Sigmoid colon (tissue), 7 donors: ENCODE measurements around the gene TALDO1. TPM values are rescaled to one million over a fixed set of nuclear protein-coding genes. Genes with fewer than 3 reads are reported as not detected.

Experiments
- DNase-seq: peaks from one replicate; pipeline ENCODE4 v3.0.0-alpha.2; 2019
- H3K27ac ChIP-seq, 4 donors: fragments of 200-600 bp; sonication (generic); one replicate each; pipeline ENCODE4 v1.5.1; 2016 to 2019; ENCODE audit warnings: mild to moderate bottlenecking in 1 of 4
- H3K27me3 ChIP-seq, 3 donors: fragments of 200-600 bp; sonication (generic); one replicate each; pipeline ENCODE4 v1.5.1; 2019; ENCODE audit warnings: mild to moderate bottlenecking in 1 of 3
- H3K36me3 ChIP-seq, 4 donors: fragments of 200-600 bp; sonication (generic); one replicate each; pipeline ENCODE4 v1.5.1; 2016 to 2019
- H3K4me1 ChIP-seq, 4 donors: fragments of 200-600 bp; sonication (generic); one replicate each; pipeline ENCODE4 v1.5.1; 2017 to 2019
- H3K4me3 ChIP-seq, 4 donors: fragments of 200-600 bp; sonication (generic); one replicate each; pipeline ENCODE4 v1.5.1; 2017 to 2019; ENCODE audit warnings: mild to moderate bottlenecking in 2 of 4, moderate library complexity in 1 of 4
- H3K9me3 ChIP-seq, 4 donors: fragments of 200-600 bp in 3 of 4; sonication (generic) in 3 of 4; one replicate each; pipeline versions ENCODE4 v1.5.1 to v1.6.1; 2013 to 2019
- EP300 ChIP-seq, 4 donors: sonication (generic); formaldehyde crosslinking; IDR thresholded peaks; one replicate each; pipeline ENCODE4 v1.6.1; 2017; ENCODE audit warnings: antibody characterized with exemption in 4 of 4
- POLR2A ChIP-seq, 2 donors: fragments of 450-650 bp; IDR thresholded peaks; one replicate each; pipeline ENCODE4 v1.6.1; 2016; ENCODE audit warnings: antibody characterized with exemption in 2 of 2, mild to moderate bottlenecking in 2 of 2, moderate library complexity in 2 of 2
- POLR2AphosphoS5 ChIP-seq, 4 donors: sonication (generic); formaldehyde crosslinking; IDR thresholded peaks; one replicate each; pipeline ENCODE4 v1.6.1; 2017; ENCODE audit warnings: antibody characterized with exemption in 4 of 4
- WGBS, 2 donors: extraction: QIAGEN DNeasy Blood & Tissue Kit; methylation state at CpG; one replicate each; pipeline ENCODE4 v1.1.7; 2013; 5-methylcytosine and 5-hydroxymethylcytosine counted together
- intact Hi-C: fragments of 100-400 bp; cut with DNase I; formaldehyde crosslinking; loops from one replicate; pipeline ENCODE4 v1.15.1; 2023
- polyA plus RNA-seq, 3 donors: library from polyadenylated mRNA; stranded (reverse); fragments of 200-250 nt; gene quantifications; one replicate each; pipeline ENCODE4 v1.2.3, GENCODE V29; 2013
- total RNA-seq, 4 donors: library from RNA; depleted of rRNA; stranded (reverse); fragments of >200 nt; gene quantifications; one replicate each; pipeline ENCODE4 v1.1.0, GENCODE V29; 2016
- TF ChIP-seq, protein P1 (sequence below), 4 experiments: fragments of 450-650 bp in 3 of 4; fragments of 200-600 bp in 1 of 4; IDR thresholded peaks; one replicate each; pipeline ENCODE4 v1.5.1; 2016 to 2019; ENCODE audit warnings: antibody characterized with exemption in 4 of 4, mild to moderate bottlenecking in 3 of 4, moderate library complexity in 2 of 4
- donor health status: healthy with polysubstance abuse.
- donor health status: Bipolar disorder and iron deficiency.
- donor health status: healthy.

Gene TALDO1
- total and polyA plus RNA-seq, 7 donors, result 94.6 to 177 (median 133) TPM

DNA sequence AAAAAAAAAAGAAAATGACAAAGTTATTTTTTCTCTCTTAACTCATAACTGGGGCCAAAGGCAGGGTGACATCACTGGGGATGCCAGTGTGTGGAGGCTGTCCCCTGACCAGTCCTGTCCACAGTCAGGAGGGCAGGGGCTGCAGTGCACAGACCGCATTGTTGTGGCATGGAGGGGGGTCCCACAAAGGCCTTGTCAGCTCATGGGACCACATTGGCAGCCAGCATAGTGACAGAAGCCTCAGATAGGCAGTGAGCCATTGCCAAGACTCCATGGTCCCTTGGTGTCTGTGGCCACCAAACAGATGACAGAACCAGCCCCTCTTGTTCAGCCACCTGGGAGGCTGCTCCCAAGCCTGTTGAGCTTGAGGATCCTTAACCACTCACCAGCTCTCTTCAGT, 47.5 kb upstream of the TALDO1 start:
- intact Hi-C loops, result loop anchor here (5.0 kb wide), 2 partner anchors 98 to 122 kb away; partner anchors contain the start of genes PHRF1 and SLC25A22
- no peak for DNase-seq
- peak overlapping the region in 1 of 4 donors; percentile 98 for H3K27ac ChIP-seq
- no peaks in the 10 kb centered on the region for H3K27me3 ChIP-seq
- TF ChIP-seq POLR2A (IDR thresholded peaks at IDR 0.05) (no peak), POLR2AphosphoS5 (IDR thresholded peaks at IDR 0.05) (no peak), EP300 (IDR thresholded peaks at IDR 0.05) (no peak)
- TF ChIP-seq, protein P1, sequence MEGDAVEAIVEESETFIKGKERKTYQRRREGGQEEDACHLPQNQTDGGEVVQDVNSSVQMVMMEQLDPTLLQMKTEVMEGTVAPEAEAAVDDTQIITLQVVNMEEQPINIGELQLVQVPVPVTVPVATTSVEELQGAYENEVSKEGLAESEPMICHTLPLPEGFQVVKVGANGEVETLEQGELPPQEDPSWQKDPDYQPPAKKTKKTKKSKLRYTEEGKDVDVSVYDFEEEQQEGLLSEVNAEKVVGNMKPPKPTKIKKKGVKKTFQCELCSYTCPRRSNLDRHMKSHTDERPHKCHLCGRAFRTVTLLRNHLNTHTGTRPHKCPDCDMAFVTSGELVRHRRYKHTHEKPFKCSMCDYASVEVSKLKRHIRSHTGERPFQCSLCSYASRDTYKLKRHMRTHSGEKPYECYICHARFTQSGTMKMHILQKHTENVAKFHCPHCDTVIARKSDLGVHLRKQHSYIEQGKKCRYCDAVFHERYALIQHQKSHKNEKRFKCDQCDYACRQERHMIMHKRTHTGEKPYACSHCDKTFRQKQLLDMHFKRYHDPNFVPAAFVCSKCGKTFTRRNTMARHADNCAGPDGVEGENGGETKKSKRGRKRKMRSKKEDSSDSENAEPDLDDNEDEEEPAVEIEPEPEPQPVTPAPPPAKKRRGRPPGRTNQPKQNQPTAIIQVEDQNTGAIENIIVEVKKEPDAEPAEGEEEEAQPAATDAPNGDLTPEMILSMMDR (IDR thresholded peaks at IDR 0.05), result no peak
- WGBS, 2 donors, result 97 to 98% methylated on average over 1 of the region's 1 CpG
- no peak overlapping the region for H3K4me3 ChIP-seq
- H3K36me3 ChIP-seq, result peaks cover 0 to 39% (median 8%) of the 10 kb centered on the region in 4 donors
- H3K9me3 ChIP-seq, result no peaks in the 10 kb centered on the region
- peaks cover 0 to 39% (median 24%) of the 10 kb centered on the region in 4 donors for H3K4me1 ChIP-seq

DNA sequence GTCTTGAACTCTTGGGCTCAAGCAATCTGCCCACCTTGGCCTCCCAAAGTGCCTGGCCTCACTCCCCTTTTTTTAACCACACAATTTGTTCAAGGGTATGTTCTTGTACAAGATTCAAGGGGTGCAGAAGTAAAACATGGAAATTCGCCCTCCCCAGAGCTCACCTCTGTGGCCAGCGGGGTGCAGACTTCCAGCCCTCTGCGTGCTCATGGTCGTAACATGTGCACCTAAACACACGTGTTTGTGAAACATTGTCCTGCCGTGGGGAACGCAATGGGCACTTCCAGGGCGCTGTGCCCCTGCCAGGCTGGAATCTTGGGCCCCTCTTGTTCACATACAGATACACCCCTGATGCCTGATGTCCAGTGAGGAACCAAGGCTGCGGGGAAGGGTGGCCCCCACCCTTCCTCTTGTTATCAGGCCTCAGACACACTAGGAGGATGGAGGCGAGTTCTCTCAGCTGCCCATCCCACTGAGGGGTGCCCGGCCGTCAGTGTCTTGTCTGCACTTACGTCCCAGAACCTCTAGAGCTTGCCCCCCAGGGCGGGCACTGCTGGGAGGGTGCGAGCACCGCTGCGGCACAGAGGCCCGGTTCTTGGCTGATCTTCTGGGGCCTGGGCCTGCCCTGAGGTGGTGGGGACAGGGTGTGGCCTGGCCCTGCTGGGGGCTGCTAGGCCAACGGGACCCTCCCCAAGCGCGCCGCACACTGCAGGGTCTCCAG, 45.4 kb upstream of the TALDO1 start:
- H3K27me3 ChIP-seq, result peaks cover 0 to 8% (median 0%) of the 10 kb centered on the region in 3 donors
- peak overlapping the region in 1 of 4 donors; percentile 32 for H3K27ac ChIP-seq
- TF ChIP-seq, protein P1 (IDR thresholded peaks at IDR 0.05), result no peak
- peaks cover 0 to 54% (median 34%) of the 10 kb centered on the region in 4 donors for H3K4me1 ChIP-seq
- H3K36me3 ChIP-seq, result peaks cover 0 to 39% (median 8%) of the 10 kb centered on the region in 4 donors
- H3K9me3 ChIP-seq, result no peaks in the 10 kb centered on the region
- intact Hi-C loops, result no loop called here
- WGBS, 2 donors, result 94 to 96% methylated on average over 22 of the region's 22 CpGs
- no peak overlapping the region for H3K4me3 ChIP-seq
- DNase-seq, result no peak

DNA sequence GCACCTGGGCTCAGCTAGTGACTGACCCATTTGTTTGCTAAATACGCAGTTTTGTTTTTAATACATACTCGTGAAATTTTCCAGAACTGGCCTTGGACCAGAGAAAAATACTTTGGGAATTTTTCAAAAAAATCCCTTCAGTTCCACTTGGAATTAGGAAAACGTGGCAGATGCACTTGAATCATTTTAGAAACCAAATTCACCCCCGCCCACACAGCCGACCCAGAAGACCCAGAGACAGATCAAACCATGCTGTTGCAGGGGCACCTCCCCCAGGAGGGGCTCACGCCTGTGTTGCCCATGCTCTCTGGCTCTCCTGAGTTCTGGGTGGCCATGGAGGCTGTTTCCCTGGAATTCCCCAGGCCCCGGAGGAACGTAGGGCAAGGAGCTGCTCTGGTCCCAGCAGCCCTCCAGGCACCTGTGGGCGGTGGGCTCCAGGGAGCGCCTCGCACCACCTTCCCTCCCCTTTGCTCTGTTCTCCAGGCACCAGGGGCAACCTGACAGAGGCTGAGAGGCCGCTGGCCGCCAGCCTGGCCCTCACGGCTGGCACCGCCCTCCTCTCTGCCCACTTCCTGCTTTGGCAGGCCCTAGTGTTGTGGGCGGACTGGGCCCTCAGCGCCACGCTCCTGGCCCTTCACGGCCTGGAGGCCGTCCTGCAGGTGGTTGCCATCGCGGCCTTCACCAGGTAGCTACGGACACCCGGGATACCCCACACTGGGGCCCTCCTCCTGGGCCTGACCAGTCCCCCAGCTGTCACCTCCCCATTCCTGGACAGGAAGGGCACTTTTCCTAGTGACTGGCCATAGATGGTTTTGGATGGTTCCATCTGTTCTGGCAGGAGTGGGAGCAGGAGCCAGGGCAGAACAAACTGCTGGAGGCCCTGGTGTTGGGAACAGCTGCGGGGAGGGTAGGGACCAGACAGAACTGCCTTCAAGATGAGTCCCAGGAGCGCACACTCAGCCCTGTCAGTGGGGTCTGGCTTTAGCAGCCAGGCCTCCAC, 44.5 kb upstream of the TALDO1 start:
- Histone ChIP-seq H3K36me3 (peaks cover 0 to 39% (median 8%) of the 10 kb centered on the region in 4 donors), H3K9me3 (no peaks in the 10 kb centered on the region), H3K4me3 (no peak overlapping the region), H3K27ac (peak overlapping the region; percentile 0 to 46 (median 30)), H3K27me3 (peaks cover 0 to 16% (median 3%) of the 10 kb centered on the region in 3 donors), H3K4me1 (peaks cover 0 to 53% (median 33%) of the 10 kb centered on the region in 4 donors)
- TF ChIP-seq, protein P1 (IDR thresholded peaks at IDR 0.05), result no peak
- no peak for TF ChIP-seq EP300 (IDR thresholded peaks at IDR 0.05)
- WGBS, 2 donors, result 27 to 65% methylated on average over 26 of the region's 26 CpGs
- DNase-seq, result peak; percentile 65
- intact Hi-C loops, result no loop called here

DNA sequence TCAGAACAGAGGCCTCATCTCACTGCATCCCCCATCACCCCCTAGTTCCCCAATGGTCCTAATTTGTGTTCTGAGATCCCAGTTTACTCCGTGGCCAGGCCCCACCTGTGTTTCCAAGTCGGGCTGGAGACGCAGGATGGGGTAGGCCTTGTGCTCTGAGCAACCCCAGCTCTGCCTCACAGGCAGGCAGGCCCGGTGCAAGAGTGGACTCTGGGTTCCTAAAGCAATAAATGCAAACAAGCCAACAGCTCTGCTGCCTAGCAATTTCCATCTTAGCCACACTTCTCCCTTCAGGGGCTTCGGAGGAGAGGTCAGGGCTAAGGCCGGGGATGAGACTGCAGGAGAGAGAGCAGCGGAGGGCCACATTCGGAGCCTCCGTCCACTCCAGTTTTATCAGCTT, 43.8 kb upstream of the TALDO1 start:
- WGBS, 2 donors, result 69 to 90% methylated on average over 9 of the region's 9 CpGs
- H3K27ac ChIP-seq, result peak overlapping the region in 3 of 4 donors; percentile 0 to 46 (median 27)
- DNase-seq, result no peak
- peaks cover 0 to 37% (median 8%) of the 10 kb centered on the region in 4 donors for H3K36me3 ChIP-seq
- no peak overlapping the region for H3K4me3 ChIP-seq
- intact Hi-C loops, result no loop called here
- TF ChIP-seq EP300 (IDR thresholded peaks at IDR 0.05), result no peak
- TF ChIP-seq POLR2A (IDR thresholded peaks at IDR 0.05), result no peak
- TF ChIP-seq POLR2AphosphoS5 (IDR thresholded peaks at IDR 0.05), result no peak
- TF ChIP-seq, protein P1 (IDR thresholded peaks at IDR 0.05), result no peak
- no peaks in the 10 kb centered on the region for H3K9me3 ChIP-seq
- H3K27me3 ChIP-seq, result peaks cover 3 to 23% (median 6%) of the 10 kb centered on the region in 3 donors
- peaks cover 0 to 46% (median 28%) of the 10 kb centered on the region in 4 donors for H3K4me1 ChIP-seq
